A673 (cell line): ENCODE results near the gene CARS1. TPM values are rescaled to one million over a fixed set of nuclear protein-coding genes. Genes with fewer than 3 reads are reported as not detected.

Source experiments
- BruUV-seq: library from RNA; stranded (reverse); fragments of 400-500 nt; replicated peaks from 2 replicates; lab custom pipeline; 2021; lab: Mats Ljungman, UMichigan
- CTCF ChIA-PET: fragments of 300-600 bp; sonication (Branson Sonifier 250); formaldehyde crosslinking; loops from one replicate; lab custom pipeline; 2022; ENCODE audit warnings: antibody characterized with exemption; lab: Charles Lee
- POLR2A ChIA-PET: fragments of 300-600 bp; sonication (Branson Sonifier 250); formaldehyde crosslinking; loops from one replicate; lab custom pipeline; 2022; ENCODE audit warnings: antibody characterized with exemption; ENCODE audit not compliant: low non-redundant PET; lab: Charles Lee
- DNase-seq: peaks from one replicate; pipeline ENCODE4 v3.0.0-alpha.2; 2015; ENCODE audit warnings: low spot score
- H3K27ac ChIP-seq: fragments of 200-600 bp; sonication (generic); 2 replicates; pipeline ENCODE4 v1.5.1; 2016; ENCODE audit warnings: mixed run types, low read depth, mild to moderate bottlenecking, mixed read lengths, antibody characterized with exemption, low read length; ENCODE audit not compliant: poor library complexity, severe bottlenecking
- H3K27me3 ChIP-seq: fragments of 200-600 bp; sonication (generic); replicated peaks from 2 replicates; pipeline ENCODE4 v1.6.1; 2017; ENCODE audit warnings: mixed run types, low read depth, mild to moderate bottlenecking, mixed read lengths, antibody characterized with exemption, low read length; ENCODE audit not compliant: insufficient read depth, poor library complexity
- H3K36me3 ChIP-seq: fragments of 200-600 bp; sonication (generic); 2 replicates; pipeline ENCODE4 v1.6.1; 2016; ENCODE audit warnings: mixed run types, mild to moderate bottlenecking, mixed read lengths, antibody characterized with exemption, low read length; ENCODE audit not compliant: insufficient read depth, poor library complexity, severe bottlenecking
- H3K4me1 ChIP-seq: fragments of 200-600 bp; sonication (generic); 2 replicates; pipeline ENCODE4 v1.6.1; 2017; ENCODE audit warnings: mixed run types, mild to moderate bottlenecking, mixed read lengths, antibody characterized with exemption, low read length; ENCODE audit not compliant: insufficient read depth, poor library complexity, severe bottlenecking
- H3K4me3 ChIP-seq: fragments of 200-600 bp; sonication (generic); 2 replicates; pipeline ENCODE4 v1.5.1; 2016; ENCODE audit warnings: low read depth, mixed run types, mild to moderate bottlenecking, mixed read lengths, low read length; ENCODE audit not compliant: poor library complexity, severe bottlenecking
- H3K9me3 ChIP-seq: fragments of 200-600 bp; sonication (generic); 2 replicates; pipeline ENCODE4 v1.6.1; 2016; ENCODE audit warnings: mixed run types, low read depth, mild to moderate bottlenecking, mixed read lengths, antibody characterized with exemption, low read length; ENCODE audit not compliant: poor library complexity, severe bottlenecking
- CTCF ChIP-seq: fragments of 300-800, 200-600 bp; sonication (generic); conservative IDR thresholded peaks from 2 replicates; pipeline ENCODE4 v1.5.1; 2017; ENCODE audit warnings: low read depth, mild to moderate bottlenecking, antibody characterized with exemption, low read length, moderate library complexity, mixed read lengths
- EZH2 ChIP-seq: fragments of 200-600 bp; sonication (generic); IDR thresholded peaks from 2 replicates; pipeline ENCODE4 v1.6.1; 2017; ENCODE audit warnings: borderline replicate concordance, low read depth, mild to moderate bottlenecking, mixed read lengths, antibody characterized with exemption, low read length; ENCODE audit not compliant: poor library complexity, severe bottlenecking
- intact Hi-C: fragments of 100-400 bp; cut with micrococcal nuclease; formaldehyde crosslinking; loops from one replicate; pipeline ENCODE4 v1.10.0; 2022; ENCODE audit not compliant: unreplicated experiment
- total RNA-seq: library from RNA; stranded (reverse); gene quantifications from 2 replicates; pipeline ENCODE4 v1.2.3, GENCODE V29; 2021

The CARS1 gene
- total RNA-seq, 1 experiment from 2014 or later, result 76.4 TPM

GRCh38 chr11:2996976-2997375 lies 60.2 kb downstream of the CARS1 start:
- no peak overlapping the region for H3K4me3 ChIP-seq
- POLR2A ChIA-PET, result no interaction called here
- CTCF ChIA-PET, result no interaction called here
- H3K36me3 ChIP-seq, result peaks cover 17% of the 10 kb centered on the region
- no peaks in the 10 kb centered on the region for H3K27me3 ChIP-seq
- DNase-seq, result no peak
- H3K27ac ChIP-seq, result no peak overlapping the region
- intact Hi-C loops, result no loop called here
- BruUV-seq, result no TSS peak
- H3K4me1 ChIP-seq, result peaks cover 25% of the 10 kb centered on the region
- TF ChIP-seq CTCF, result no peak
- no peak for TF ChIP-seq EZH2
- H3K9me3 ChIP-seq, result no peaks in the 10 kb centered on the region

- BruUV-seq, result no TSS peak
- POLR2A ChIA-PET, result no interaction called here
- intact Hi-C loops, result no loop called here
Measured at GRCh38 chr11:2995893-2996554, 61.2 kb downstream of the CARS1 start.

GRCh38 chr11:2995031-2995561 lies 62.1 kb downstream of the CARS1 start:
- Histone ChIP-seq H3K4me3 (no peak overlapping the region), H3K4me1 (peaks cover 8% of the 10 kb centered on the region), H3K27me3 (no peaks in the 10 kb centered on the region), H3K9me3 (no peaks in the 10 kb centered on the region), H3K27ac (no peak overlapping the region), H3K36me3 (peaks cover 7% of the 10 kb centered on the region)
- BruUV-seq, result no TSS peak
- no peak for DNase-seq
- intact Hi-C loops, result no loop called here
- POLR2A ChIA-PET, result no interaction called here
- TF ChIP-seq EZH2 (no peak), CTCF (no peak)
- CTCF ChIA-PET, result no interaction called here

More at GRCh38 chr11:2995893-2996554, 61.2 kb downstream of the CARS1 start:
- TF ChIP-seq CTCF (no peak), EZH2 (no peak)
- peaks cover 8% of the 10 kb centered on the region for H3K36me3 ChIP-seq
- DNase-seq, result no peak
- H3K27me3 ChIP-seq, result no peaks in the 10 kb centered on the region
- H3K9me3 ChIP-seq, result no peaks in the 10 kb centered on the region
- no peak overlapping the region for H3K27ac ChIP-seq
- no peak overlapping the region for H3K4me3 ChIP-seq
- CTCF ChIA-PET, result no interaction called here
- H3K4me1 ChIP-seq, result peaks cover 17% of the 10 kb centered on the region
